Prostate gland (tissue), 2 donors: Measurements from ENCODE around the gene ALDOC. TPM values are rescaled to one million over a fixed set of nuclear protein-coding genes. Genes with fewer than 3 reads are reported as not detected.
"Not testable (repeated sequence)": the region's sequence is repeated elsewhere in the genome, so short reads cannot be mapped to it uniquely, and the experiment has no call there.

ENCODE experiments used
- DNase-seq: peaks from one replicate; pipeline ENCODE4 v3.0.0-alpha.2; 2019; ENCODE audit warnings: low spot score
- H3K27ac ChIP-seq, 2 donors: fragments of 200-600 bp; sonication (generic); 2 replicates each; pipeline ENCODE4 v1.5.1; 2017 to 2019
- H3K27me3 ChIP-seq: fragments of 200-600 bp; sonication (generic); replicated peaks from 2 replicates; pipeline ENCODE4 v1.5.1; 2019; ENCODE audit not compliant: insufficient read depth
- H3K36me3 ChIP-seq, 2 donors: fragments of 200-600 bp; sonication (generic); 1 replicate in 1 of 2; 2 replicates in 1 of 2; pipeline versions ENCODE4 v1.5.1 to v1.8.1; 2017 to 2019
- H3K4me1 ChIP-seq: fragments of 200-600 bp; sonication (generic); replicated peaks from 2 replicates; pipeline ENCODE4 v1.5.1; 2019
- H3K4me3 ChIP-seq, 2 donors: fragments of 200-600 bp; sonication (generic); 2 replicates each; pipeline ENCODE4 v1.5.1; 2017 to 2019
- H3K9me3 ChIP-seq: fragments of 200-600 bp; sonication (generic); 2 replicates; pipeline ENCODE4 v1.5.1; 2017
- CTCF ChIP-seq, 4 experiments: fragments of 200-600 bp in 2 of 4; fragments of 450-650 bp in 2 of 4; sonication (generic) in 2 of 4; IDR thresholded peaks; 1 replicate in 3 of 4; 2 replicates in 1 of 4; pipeline ENCODE4 v1.5.1; 2016 to 2019; ENCODE audit warnings: antibody characterized with exemption in 4 of 4, mild to moderate bottlenecking in 2 of 4, moderate library complexity in 2 of 4
- POLR2A ChIP-seq: fragments of 450-650 bp; IDR thresholded peaks from one replicate; pipeline ENCODE4 v1.6.1; 2016; ENCODE audit warnings: antibody characterized with exemption, mild to moderate bottlenecking
- POLR2AphosphoS5 ChIP-seq: sonication (generic); formaldehyde crosslinking; IDR thresholded peaks from one replicate; pipeline ENCODE4 v1.6.1; 2017; ENCODE audit warnings: antibody characterized with exemption
- WGBS: methylation state at CpG from one replicate; pipeline ENCODE4 v1.1.5; 2018; 5-methylcytosine and 5-hydroxymethylcytosine counted together
- intact Hi-C: fragments of 100-400 bp; cut with DNase I; formaldehyde crosslinking; loops from one replicate; pipeline ENCODE4 v1.14.2; 2022
- total RNA-seq, 2 donors: library from RNA; depleted of rRNA; stranded (reverse); fragments of >200 nt; gene quantifications; one replicate each; pipeline ENCODE4 v1.1.0, GENCODE V29; 2016

The ALDOC gene
- total RNA-seq, 2 donors from 2014 or later = 49.5 to 55.0 TPM

DNA sequence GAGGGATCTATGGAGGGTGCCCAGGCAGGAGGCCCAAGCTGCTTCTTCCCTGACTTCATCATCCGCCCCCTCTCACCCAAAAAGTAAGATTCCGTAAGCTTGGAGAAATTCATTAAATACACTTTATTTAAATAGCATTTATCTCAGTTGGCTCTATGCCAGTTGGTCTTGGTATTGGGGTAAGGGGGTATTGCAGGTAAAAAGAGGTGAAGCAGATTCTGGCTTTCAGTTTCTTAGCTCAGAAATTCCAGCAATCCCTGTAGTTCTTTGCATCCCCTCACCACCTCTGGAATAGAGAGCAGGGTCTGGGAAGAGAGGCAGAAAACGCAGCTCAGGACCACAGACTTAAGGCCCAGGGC is 750 bp upstream of the ALDOC start:
- 98% methylated on average over 3 of the region's 3 CpGs for WGBS
- Histone ChIP-seq H3K27ac (peak overlapping the region in 1 of 2 donors; percentile 34), H3K36me3 (no peaks in the 10 kb centered on the region), H3K4me1 (peaks cover under 1% of the 10 kb centered on the region), H3K9me3 (no peaks in the 10 kb centered on the region), H3K4me3 (no peak overlapping the region), H3K27me3 (no peaks in the 10 kb centered on the region)
- no peak for DNase-seq
- no peak for TF ChIP-seq POLR2A
- TF ChIP-seq CTCF (IDR thresholded peaks at IDR 0.05) = no peak
- TF ChIP-seq POLR2AphosphoS5 = no peak
- intact Hi-C loops = no loop called here

DNA sequence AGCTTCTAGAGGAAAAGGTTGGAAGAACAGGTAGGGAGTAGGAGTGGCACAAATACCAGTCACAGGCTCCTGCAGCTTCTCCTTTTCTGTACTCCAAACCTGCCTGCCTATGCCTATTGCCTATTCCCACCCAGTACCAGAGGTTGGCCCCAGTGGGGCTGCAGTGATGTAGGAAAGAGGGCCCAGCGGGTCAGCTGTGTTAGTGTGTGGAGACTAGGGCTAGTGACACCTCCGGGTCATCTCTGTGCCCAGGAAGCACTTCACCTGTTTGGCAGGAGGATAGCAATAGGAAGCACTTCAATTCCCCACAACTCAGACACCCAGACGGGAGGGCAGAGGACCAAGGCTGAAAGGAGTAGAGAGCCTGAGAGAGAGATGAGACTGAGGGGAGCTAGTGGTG is 679 bp downstream of the ALDOC start:
- H3K36me3 ChIP-seq, H3K9me3 ChIP-seq, H3K27ac ChIP-seq, intact Hi-C loops, H3K4me1 ChIP-seq, H3K4me3 ChIP-seq, DNase-seq, H3K27me3 ChIP-seq: not testable (repeated sequence)
- 52% methylated on average over 3 of the region's 3 CpGs for WGBS

GRCh38 chr17:28575126-28575795 is 1.4 kb downstream of the ALDOC start:
- Histone ChIP-seq H3K4me1 (peaks cover 6% of the 10 kb centered on the region), H3K27me3 (no peaks in the 10 kb centered on the region), H3K4me3 (no peak overlapping the region), H3K9me3 (no peaks in the 10 kb centered on the region), H3K36me3 (no peaks in the 10 kb centered on the region), H3K27ac (no peak overlapping the region)
- WGBS = 94% methylated on average over 14 of the region's 14 CpGs
- no peak for TF ChIP-seq CTCF (IDR thresholded peaks at IDR 0.05)
- no peak for TF ChIP-seq POLR2A
- TF ChIP-seq POLR2AphosphoS5 = no peak
- intact Hi-C loops = no loop called here
- DNase-seq = no peak

- H3K27ac ChIP-seq = no peak overlapping the region
- no peak for DNase-seq
- intact Hi-C loops = no loop called here
Observed at GRCh38 chr17:28574526-28574925, 2.2 kb downstream of the ALDOC start.

DNA sequence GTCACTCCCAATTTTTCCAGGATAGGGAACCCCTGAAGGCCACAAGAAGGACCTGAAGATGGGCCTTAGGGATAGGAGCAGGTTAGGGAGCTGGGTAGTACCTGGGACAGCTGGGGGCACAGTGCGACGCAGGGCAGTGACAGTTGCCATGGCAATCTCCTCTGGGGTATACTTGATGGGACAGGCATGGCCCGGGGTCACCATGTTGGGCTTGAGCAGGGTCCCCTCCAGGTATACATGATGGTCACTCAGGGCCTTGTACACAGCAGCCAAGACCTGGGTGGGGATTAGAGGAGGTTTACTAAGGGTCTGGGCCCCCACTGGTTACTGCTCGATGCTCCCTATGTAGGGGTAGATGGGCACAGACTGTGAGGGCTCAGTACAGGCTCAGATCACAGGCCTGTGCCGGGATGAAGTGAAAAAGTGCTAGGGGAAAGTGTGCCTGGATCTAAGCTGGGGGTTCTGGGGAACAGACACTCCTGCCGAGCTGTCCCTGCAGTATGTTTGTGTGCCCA is 2.7 kb downstream of the ALDOC start:
- H3K36me3 ChIP-seq = no peaks in the 10 kb centered on the region
- intact Hi-C loops = no loop called here
- H3K4me1 ChIP-seq = peaks cover 6% of the 10 kb centered on the region
- H3K9me3 ChIP-seq = no peaks in the 10 kb centered on the region
- WGBS = 97% methylated on average over 6 of the region's 6 CpGs
- H3K27me3 ChIP-seq = no peaks in the 10 kb centered on the region
- H3K4me3 ChIP-seq = no peak overlapping the region
- no peak overlapping the region for H3K27ac ChIP-seq
- no peak for TF ChIP-seq CTCF (IDR thresholded peaks at IDR 0.05)
- no peak for TF ChIP-seq POLR2AphosphoS5
- TF ChIP-seq POLR2A = no peak
- no peak for DNase-seq

More at GRCh38 chr17:28574526-28574925, 2.2 kb downstream of the ALDOC start:
- TF ChIP-seq POLR2A (no peak), CTCF (IDR thresholded peaks at IDR 0.05) (no peak), POLR2AphosphoS5 (no peak)
- WGBS = 86% methylated on average over 7 of the region's 7 CpGs
- H3K9me3 ChIP-seq = no peaks in the 10 kb centered on the region
- H3K27me3 ChIP-seq = no peaks in the 10 kb centered on the region
- H3K4me3 ChIP-seq = no peak overlapping the region
- H3K36me3 ChIP-seq = no peaks in the 10 kb centered on the region
- peaks cover 6% of the 10 kb centered on the region for H3K4me1 ChIP-seq
